Measurements from ENCODE around the gene SMIM1. TPM values are rescaled to one million over a fixed set of nuclear protein-coding genes. Genes with fewer than 3 reads are reported as not detected.

The SMIM1 gene
- total RNA-seq, 1 experiment from 2014 or later = 5.5 TPM

DNA sequence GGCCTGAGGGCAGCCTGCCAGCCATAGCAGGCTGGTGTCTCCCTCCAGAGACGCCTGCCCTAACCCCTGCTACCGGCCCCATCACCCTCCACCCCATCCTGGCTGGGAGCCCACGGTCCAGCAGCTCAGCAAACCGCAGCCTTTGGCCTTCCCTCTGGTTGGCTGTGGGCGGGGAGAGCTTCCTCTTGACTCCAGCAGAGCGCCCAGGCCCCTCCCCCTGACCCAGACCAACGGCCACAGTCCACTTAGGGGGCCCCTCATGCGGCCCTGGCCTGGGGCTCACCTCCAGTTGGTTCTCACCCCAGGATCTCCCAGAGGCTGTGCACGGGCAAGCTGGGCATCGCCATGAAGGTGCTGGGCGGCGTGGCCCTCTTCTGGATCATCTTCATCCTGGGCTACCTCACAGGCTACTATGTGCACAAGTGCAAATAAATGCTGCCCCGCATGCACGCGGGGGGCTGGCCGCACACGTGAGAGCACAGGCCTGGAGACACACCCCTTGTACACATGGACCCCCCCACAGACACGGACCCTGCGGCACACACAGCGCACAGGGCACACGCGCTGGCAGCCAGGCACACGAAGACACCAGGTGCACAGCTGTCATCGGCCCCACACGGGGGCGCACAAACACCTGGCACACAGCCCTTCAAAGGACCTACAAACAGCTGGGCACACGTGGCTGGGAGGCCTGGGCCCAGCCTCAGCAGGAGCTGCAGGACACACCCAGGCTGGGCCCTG lies 3.1 kb downstream of the SMIM1 start:
- peak overlapping the region; percentile 51 for H3K4me2 ChIP-seq (ENCODE audit: low read length)
- H3K9me3 ChIP-seq (ENCODE audit: control insufficient read depth in 1 of 2, insufficient read depth in 1 of 2, low read depth in 1 of 2, low read length in 2 of 2) = no peaks in the 10 kb centered on the region
- H3K9ac ChIP-seq (ENCODE audit: low read length) = peak overlapping the region; percentile 39; the same call in 1 of the 2 replicates
- ChIA-PET RAD21 (ENCODE audit: low non-redundant PET in 1 of 2, low total read pairs in 2 of 2, uncharacterized antibody in 2 of 2, unreplicated experiment in 2 of 2) (no interaction called here), CTCF (interaction anchor here (0.7 to 2.3 kb wide), 10 partner anchors 9 to 323 kb away, joined by 3 to 10 read pairs (median 3); partner anchors contain the start of gene LRRC47), POLR2A (no interaction called here)
- no peaks in the 10 kb centered on the region for H3K27me3 ChIP-seq (ENCODE audit: insufficient read depth, low read length)
- no peak overlapping the region for H2AFZ ChIP-seq (ENCODE audit: low read depth, low read length, poor library complexity, severe bottlenecking)
- H3K79me2 ChIP-seq (ENCODE audit: insufficient read depth, low read length) = no peaks in the 10 kb centered on the region
- intact Hi-C loops (cut with micrococcal nuclease) = loop anchor here (1.0 kb wide), 1 partner anchor 26 kb away; no protein-coding TSS in a partner anchor
- H3K4me1 ChIP-seq (ENCODE audit: control insufficient read depth in 1 of 2, insufficient read depth in 2 of 2, low read length in 2 of 2) = peaks cover 31 to 44% of the 10 kb centered on the region in 2 experiments
- H3K36me3 ChIP-seq (ENCODE audit: control insufficient read depth in 1 of 2, insufficient read depth in 2 of 2, low read length in 2 of 2) = peaks cover 6 to 8% of the 10 kb centered on the region in 2 experiments; a peak in 2 of 4 replicates
- BruUV-seq (replicated peaks) = no TSS peak
- H3K9me2 ChIP-seq (ENCODE audit: insufficient read depth) = no peaks in the 10 kb centered on the region
- H3K4me3 ChIP-seq (replicated peaks in 1 of 2; ENCODE audit: low read depth in 1 of 2, low read length in 2 of 2) = no peak overlapping the region
- H3K27ac ChIP-seq (ENCODE audit: low read depth, low read length) = peak overlapping the region; percentile 30; the same call in 1 of the 2 replicates
- no peaks in the 10 kb centered on the region for H4K20me1 ChIP-seq (ENCODE audit: insufficient read depth)
- DNase-seq (ENCODE audit: low read depth, low spot score) = peak; percentile 64
- ATAC-seq = peak; percentile 64
- TF ChIP-seq, protein P1, sequence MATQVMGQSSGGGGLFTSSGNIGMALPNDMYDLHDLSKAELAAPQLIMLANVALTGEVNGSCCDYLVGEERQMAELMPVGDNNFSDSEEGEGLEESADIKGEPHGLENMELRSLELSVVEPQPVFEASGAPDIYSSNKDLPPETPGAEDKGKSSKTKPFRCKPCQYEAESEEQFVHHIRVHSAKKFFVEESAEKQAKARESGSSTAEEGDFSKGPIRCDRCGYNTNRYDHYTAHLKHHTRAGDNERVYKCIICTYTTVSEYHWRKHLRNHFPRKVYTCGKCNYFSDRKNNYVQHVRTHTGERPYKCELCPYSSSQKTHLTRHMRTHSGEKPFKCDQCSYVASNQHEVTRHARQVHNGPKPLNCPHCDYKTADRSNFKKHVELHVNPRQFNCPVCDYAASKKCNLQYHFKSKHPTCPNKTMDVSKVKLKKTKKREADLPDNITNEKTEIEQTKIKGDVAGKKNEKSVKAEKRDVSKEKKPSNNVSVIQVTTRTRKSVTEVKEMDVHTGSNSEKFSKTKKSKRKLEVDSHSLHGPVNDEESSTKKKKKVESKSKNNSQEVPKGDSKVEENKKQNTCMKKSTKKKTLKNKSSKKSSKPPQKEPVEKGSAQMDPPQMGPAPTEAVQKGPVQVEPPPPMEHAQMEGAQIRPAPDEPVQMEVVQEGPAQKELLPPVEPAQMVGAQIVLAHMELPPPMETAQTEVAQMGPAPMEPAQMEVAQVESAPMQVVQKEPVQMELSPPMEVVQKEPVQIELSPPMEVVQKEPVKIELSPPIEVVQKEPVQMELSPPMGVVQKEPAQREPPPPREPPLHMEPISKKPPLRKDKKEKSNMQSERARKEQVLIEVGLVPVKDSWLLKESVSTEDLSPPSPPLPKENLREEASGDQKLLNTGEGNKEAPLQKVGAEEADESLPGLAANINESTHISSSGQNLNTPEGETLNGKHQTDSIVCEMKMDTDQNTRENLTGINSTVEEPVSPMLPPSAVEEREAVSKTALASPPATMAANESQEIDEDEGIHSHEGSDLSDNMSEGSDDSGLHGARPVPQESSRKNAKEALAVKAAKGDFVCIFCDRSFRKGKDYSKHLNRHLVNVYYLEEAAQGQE (IDR thresholded peaks at IDR 0.05; ENCODE audit: low read depth) = no peak
- no peak for TF ChIP-seq CEBPB (IDR thresholded peaks at IDR 0.05; ENCODE audit: low read depth)
- peak; percentile 73; the same call in 1 of the 2 replicates for TF ChIP-seq ZFX (IDR thresholded peaks at IDR 0.05)
- TF ChIP-seq ELF1 (IDR thresholded peaks at IDR 0.05; ENCODE audit: borderline replicate concordance, low read depth) = no peak
- TF ChIP-seq, protein P2, sequence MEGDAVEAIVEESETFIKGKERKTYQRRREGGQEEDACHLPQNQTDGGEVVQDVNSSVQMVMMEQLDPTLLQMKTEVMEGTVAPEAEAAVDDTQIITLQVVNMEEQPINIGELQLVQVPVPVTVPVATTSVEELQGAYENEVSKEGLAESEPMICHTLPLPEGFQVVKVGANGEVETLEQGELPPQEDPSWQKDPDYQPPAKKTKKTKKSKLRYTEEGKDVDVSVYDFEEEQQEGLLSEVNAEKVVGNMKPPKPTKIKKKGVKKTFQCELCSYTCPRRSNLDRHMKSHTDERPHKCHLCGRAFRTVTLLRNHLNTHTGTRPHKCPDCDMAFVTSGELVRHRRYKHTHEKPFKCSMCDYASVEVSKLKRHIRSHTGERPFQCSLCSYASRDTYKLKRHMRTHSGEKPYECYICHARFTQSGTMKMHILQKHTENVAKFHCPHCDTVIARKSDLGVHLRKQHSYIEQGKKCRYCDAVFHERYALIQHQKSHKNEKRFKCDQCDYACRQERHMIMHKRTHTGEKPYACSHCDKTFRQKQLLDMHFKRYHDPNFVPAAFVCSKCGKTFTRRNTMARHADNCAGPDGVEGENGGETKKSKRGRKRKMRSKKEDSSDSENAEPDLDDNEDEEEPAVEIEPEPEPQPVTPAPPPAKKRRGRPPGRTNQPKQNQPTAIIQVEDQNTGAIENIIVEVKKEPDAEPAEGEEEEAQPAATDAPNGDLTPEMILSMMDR (IDR thresholded peaks at IDR 0.05 in 2 of 3, conservative IDR thresholded peaks at IDR 0.05 in 1 of 3; ENCODE audit: borderline replicate concordance in 1 of 3, insufficient read depth in 1 of 3, low read depth in 2 of 3, low read length in 2 of 3) = peak; percentile 73 to 76 (median 74)
- TF ChIP-seq EZH2 (IDR thresholded peaks at IDR 0.05) = no peak
- TF ChIP-seq, protein P3, sequence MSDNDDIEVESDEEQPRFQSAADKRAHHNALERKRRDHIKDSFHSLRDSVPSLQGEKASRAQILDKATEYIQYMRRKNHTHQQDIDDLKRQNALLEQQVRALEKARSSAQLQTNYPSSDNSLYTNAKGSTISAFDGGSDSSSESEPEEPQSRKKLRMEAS (IDR thresholded peaks at IDR 0.05) = peak; percentile 99
- TF ChIP-seq EZH2phosphoT487 (IDR thresholded peaks at IDR 0.05; ENCODE audit: borderline replicate concordance) = no peak
- peak; percentile 91 for TF ChIP-seq TCF7L2 (IDR thresholded peaks at IDR 0.05; ENCODE audit: borderline replicate concordance, extremely low read depth, insufficient read depth, insufficient read length)
- TF ChIP-seq CBX3 (IDR thresholded peaks at IDR 0.05; ENCODE audit: low read depth) = no peak; the same call in 1 of the 2 replicates
- no peak for TF ChIP-seq SRF (IDR thresholded peaks at IDR 0.05; ENCODE audit: low read depth)
- TF ChIP-seq FOSL1 (IDR thresholded peaks at IDR 0.05; ENCODE audit: low read depth) = no peak
- TF ChIP-seq RAD21 (IDR thresholded peaks at IDR 0.05; ENCODE audit: low read depth) = no peak
- TF ChIP-seq POLR2AphosphoS5 (IDR thresholded peaks at IDR 0.05; ENCODE audit: low read depth, low read length) = peak; percentile 65
- TF ChIP-seq JUND (IDR thresholded peaks at IDR 0.05) = no peak
- TF ChIP-seq, protein P4, sequence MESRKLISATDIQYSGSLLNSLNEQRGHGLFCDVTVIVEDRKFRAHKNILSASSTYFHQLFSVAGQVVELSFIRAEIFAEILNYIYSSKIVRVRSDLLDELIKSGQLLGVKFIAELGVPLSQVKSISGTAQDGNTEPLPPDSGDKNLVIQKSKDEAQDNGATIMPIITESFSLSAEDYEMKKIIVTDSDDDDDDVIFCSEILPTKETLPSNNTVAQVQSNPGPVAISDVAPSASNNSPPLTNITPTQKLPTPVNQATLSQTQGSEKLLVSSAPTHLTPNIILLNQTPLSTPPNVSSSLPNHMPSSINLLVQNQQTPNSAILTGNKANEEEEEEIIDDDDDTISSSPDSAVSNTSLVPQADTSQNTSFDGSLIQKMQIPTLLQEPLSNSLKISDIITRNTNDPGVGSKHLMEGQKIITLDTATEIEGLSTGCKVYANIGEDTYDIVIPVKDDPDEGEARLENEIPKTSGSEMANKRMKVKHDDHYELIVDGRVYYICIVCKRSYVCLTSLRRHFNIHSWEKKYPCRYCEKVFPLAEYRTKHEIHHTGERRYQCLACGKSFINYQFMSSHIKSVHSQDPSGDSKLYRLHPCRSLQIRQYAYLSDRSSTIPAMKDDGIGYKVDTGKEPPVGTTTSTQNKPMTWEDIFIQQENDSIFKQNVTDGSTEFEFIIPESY (IDR thresholded peaks at IDR 0.05; ENCODE audit: extremely low read depth, insufficient replicate concordance, low read length) = peak; percentile 38
- TF ChIP-seq, protein P5, sequence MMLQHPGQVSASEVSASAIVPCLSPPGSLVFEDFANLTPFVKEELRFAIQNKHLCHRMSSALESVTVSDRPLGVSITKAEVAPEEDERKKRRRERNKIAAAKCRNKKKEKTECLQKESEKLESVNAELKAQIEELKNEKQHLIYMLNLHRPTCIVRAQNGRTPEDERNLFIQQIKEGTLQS (IDR thresholded peaks at IDR 0.05) = no peak
- TF ChIP-seq EGR1 (IDR thresholded peaks at IDR 0.05; ENCODE audit: low read depth) = no peak
- TF ChIP-seq ZNF274 (IDR thresholded peaks at IDR 0.05; ENCODE audit: low read depth, low read length) = no peak
